GM19035 (cell line): ENCODE results near the gene ADGRL3.
"Not testable (repeated sequence)": the region's sequence is repeated elsewhere in the genome, so short reads cannot be mapped to it uniquely, and the experiment has no call there.

Source experiments
- ATAC-seq: cut with Tn5 transposase; IDR thresholded peaks from one replicate; pipeline ENCODE4 v1.9.1; 2021; ENCODE audit not compliant: unreplicated experiment

ADGRL3 gene

DNA sequence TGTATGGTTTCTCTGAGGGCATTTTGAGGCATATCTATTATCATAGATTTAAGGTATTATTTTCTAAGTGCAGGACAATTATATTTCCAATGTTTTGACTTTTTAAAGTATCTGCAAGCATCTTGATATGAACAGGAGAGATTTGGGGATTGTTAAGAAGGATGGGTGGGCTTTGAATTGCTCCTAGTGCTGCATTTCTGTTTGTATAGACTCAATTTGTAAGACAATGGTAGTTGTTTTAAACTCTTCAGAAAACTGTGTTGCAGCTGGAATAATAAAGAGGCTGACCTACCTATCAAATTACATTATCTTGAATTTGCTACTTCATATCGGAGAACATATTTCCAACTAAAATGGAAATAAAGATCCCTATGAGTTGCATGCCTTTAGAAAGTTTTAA is 570.3 kb downstream of the ADGRL3 start:
- ATAC-seq = no peak

DNA sequence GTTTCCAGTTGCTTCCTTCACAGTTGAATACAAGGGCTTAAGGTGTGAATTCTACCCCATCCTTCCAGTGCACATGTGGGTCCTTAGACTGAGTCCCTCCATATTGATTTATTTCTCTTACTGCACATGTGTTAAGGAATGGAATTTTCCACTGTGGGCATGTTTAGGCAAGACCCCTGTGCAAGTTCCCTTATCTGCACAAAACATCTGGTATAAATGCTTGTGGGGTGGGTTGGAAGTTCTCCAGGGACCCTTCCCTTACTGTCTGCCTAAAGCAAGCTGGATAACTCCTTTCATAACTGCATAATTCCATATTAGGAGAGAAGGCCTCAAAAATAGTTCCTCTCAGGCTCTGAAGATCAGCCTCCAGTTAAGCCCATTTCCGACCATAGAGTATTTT is 570.9 kb downstream of the ADGRL3 start:
- ATAC-seq = no peak

DNA sequence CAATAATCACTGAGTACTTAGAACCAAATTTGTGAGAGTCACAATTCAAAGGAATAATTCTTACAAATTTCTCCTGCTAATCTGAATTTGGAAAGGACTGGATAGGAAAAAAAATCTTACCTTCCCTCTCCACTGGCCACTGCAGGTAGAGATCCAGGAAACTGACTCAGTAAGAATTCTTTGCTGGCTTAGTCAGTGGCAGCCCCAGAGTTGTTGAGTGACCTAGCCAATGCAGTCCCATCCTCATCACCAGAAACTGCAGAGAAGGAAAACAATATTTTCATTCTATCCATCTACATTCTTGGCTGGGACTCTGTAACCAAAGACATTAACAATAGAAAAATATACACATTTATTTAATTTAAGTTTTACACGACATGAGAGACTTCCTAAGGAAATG is 572.0 kb downstream of the ADGRL3 start:
- ATAC-seq = no peak

DNA sequence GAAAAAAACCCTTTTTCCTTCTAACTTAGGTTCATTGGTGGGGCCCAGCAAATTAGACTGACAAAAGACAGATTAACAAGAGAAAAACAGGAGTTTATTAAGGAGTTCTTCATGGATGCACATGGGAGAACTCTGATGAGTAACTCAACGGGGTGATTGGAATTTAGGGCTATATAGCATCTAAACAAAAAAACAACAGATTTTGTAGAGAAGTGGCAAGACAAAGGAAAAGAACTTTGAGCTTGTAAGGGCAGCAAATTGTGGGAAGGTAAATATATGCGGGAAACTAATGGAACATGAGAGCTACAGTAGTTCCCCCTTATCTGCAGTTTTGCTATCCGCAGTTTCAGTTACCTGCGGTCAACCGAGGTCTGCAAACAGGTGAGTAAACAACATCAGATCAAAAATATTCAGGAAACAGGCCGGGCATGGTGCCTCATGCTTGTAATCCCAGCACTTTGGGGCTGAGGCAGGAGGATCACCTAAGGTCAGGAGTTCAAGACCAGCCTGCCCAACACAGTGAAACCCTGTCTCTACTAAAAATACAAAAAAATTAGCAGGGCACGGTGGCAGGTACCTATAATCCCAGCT is 573.6 kb downstream of the ADGRL3 start:
- ATAC-seq = no peak

DNA sequence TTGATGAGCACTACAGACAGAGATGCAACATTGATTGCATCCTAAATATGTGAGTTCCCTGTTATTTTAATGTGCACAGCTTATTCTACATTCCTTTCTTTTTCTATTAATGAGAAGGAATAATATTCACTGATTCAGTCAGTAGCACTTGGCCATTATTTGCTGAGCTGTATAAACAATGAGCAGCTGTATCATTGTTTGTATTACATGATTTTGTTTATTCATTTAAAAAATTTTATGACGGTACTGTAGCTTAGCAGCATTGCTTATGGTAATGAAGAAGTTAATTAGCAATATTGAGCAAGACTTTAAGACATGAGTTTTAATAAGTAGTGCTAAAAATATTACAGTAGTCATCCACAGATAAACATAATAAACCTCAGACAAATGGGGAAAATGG is 582.0 kb downstream of the ADGRL3 start:
- no peak for ATAC-seq

DNA sequence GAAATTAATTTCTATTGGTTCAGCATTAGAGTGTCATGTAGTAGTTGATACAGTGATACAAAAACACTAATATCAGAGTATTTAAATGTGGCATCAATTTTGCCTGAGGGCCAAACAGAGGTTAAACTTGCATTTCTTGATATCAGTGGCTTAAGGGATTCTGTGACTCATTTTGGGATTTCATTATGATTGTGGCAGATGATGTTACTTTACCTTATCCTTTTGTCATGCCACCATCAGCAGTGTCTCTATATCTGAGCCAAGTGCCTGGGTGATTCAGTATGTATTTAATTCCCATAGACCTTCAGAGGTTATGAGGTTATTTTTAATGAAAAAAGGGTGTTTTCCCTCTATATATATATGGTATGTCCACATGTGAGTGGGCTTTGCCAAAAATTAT is 582.9 kb downstream of the ADGRL3 start:
- ATAC-seq = no peak

DNA sequence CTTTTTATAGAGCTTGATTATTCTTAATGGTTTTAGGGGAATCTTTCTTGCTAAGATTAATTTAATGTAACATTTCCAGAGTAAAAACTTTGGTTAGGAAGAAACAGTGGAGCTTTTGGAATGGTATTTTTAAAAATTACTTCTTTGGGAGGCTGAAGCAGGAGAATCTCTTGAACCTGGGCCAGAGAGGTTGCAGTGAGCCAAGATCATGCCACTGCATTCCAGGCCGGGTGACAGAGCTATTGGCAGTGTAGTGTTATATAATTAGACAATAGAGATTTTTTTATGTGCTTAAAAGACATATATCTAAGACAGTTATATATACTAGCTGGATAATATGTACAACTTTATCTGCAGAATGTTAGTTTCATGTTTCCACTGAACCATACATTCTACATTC is 585.6 kb downstream of the ADGRL3 start:
- ATAC-seq = no peak

DNA sequence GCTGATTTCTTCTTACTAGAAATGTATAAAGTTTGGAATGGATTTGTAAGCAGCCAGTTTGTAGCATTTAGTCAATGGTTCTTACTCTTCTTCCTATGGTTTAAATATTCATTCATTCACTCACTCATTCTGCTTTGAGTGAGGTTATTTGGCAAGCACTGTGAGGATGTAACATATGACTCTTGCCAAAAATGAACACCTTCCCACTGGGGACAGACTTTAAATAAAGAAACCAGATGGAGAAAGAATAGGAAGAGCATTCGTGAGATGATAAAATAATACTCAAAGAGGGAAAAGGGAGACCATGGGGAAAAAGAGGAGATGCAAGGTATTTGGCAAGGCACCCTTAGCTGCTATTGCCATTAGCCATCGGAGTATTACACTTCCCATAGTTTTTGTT is 586.1 kb downstream of the ADGRL3 start:
- no peak for ATAC-seq

DNA sequence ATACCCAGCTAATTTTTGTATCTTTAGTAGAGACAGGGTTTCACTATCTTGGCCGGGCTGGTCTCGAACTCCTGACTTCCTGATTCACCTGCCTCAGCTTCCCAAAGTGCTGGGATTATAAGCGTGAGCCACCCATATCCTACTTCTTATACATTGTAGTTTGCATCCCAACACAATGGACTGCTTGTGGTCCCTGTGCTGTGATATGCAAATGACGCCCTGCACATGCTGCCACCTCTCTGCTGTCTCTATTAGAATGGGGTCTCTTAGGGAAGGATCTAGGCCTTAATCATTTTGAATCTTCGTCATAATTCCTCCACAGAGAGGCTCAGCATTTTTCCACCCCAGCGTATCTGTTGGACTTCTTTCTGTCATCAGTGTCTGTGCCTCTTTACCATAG is 595.9 kb downstream of the ADGRL3 start:
- no peak for ATAC-seq

DNA sequence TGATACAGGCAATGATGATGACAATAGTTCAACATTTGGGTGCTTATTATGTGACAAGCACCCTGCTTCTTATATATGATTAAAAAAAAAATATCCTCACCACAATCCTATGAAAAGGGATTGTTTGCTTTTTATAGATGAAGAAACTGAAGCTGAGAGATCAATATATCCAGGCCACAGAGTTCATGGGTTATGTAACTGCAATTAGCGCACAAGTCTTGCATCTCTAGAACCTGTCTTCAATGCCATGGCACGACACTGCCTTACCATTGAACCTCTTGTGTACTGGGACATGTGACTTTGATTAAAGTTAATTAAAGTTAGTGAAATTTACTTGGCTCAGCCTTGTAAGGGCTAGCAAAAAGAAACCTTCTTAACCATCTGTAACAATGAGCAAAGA is 599.7 kb downstream of the ADGRL3 start:
- no peak for ATAC-seq

DNA sequence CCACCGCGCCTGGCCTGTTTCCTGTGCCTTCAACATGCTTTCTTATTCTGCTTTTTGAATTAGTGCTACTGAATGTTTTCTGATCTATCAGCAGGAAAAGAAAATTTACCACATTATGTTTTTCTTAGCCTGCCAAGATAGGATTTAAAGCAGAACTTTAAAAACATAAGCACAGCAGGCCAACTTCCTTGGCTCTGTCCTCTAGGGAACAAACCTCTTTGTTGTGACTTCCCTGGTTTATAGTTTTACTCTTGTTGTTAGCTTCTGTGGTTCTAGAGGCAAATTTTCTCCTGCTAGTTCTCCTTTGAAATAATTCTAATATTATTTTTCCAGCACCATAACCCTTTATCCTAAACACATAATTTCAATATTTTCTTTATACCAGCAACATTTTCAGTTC is 605.1 kb downstream of the ADGRL3 start:
- ATAC-seq = no peak

DNA sequence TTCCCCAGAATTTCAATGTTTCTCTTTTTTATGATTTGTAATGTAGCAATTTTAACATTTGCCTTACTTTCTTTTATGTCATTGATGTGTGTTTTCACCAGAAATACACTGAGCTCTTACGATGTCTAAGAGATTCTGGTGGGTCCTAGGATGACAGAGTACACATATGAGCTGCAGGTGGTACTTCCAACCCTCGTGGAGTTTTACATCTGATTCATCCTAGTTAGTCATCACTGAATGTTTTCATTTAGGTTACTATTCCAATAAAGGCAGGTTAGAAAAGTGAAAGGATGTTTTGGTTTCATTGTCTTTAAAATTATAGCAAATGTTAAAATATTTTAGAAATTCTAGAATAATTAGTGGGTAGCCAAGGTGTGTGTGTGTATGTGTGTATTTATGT is 605.9 kb downstream of the ADGRL3 start:
- no peak for ATAC-seq

DNA sequence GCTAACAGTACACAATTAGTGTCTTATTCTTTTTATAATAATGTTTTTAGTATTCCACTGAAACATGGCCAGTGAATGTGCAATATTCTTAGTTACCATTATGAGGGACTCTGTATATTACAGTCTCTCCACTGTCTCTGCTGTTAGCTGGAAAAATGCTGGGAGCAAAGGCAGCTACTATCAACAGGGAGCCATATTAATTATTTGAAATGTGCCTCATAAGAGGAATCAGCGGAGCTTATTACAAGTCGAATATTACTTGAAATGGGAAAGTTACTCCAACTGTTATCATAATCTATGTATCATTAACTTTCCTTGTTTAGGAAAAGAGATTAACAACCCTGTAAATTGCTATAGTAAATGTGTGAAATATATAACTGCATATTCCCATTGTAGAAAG is 612.0 kb downstream of the ADGRL3 start:
- ATAC-seq = no peak

DNA sequence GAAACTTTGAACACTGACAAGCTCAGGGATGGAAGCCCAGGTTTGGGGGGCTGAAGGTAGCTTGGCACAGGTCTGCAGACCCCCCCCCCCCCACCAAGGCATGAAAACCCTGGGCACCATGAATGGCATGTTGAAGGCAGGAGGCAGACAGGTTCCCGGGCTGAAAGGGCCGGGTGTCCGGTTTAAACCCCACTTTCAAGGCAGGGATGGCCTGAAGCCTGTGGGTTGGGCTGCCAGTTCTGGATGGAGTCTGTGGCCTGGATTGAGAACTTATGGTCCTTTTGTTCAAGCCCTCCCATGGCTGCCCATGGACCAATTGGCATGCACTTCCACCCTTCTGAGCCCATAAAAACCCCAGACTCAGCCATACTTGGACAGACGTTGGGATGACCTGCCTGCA is 616.9 kb downstream of the ADGRL3 start:
- no peak for ATAC-seq

DNA sequence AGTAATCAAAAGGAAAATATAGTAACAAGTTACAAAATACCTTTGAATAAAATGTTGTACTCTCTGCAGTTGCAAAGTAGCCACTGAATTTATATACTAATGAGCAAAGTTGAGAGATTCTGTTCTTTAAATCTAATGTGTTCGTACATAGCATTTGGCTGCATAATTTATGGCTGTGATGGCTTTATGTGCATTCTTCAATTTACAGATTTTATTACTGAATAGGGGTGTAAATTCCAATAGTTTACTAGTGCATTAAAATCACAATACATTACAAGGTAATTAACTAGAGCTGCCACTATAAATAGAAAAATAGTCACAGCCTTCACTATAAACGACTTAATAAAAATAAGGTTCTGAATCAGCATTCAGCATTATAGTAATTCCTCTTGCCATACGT is 620.0 kb downstream of the ADGRL3 start:
- ATAC-seq = no peak

DNA sequence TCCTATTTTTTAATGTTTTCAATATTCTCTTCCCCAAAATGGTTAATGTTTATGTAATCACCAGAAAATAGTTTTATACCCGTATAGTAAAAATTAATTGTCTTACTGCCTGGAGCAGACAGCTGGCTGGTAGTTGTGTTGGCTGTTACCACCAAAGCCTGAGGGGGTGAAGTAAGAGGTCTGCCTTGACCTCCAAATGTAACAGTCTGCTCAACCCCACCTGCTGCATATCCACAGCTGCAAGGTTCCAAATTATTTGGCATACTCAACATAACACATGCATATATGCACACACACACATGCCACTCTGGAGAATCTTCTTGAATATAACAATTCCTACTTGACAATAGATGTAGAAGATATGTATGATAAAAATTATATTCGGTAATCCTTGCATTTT is 624.3 kb downstream of the ADGRL3 start:
- ATAC-seq = no peak

DNA sequence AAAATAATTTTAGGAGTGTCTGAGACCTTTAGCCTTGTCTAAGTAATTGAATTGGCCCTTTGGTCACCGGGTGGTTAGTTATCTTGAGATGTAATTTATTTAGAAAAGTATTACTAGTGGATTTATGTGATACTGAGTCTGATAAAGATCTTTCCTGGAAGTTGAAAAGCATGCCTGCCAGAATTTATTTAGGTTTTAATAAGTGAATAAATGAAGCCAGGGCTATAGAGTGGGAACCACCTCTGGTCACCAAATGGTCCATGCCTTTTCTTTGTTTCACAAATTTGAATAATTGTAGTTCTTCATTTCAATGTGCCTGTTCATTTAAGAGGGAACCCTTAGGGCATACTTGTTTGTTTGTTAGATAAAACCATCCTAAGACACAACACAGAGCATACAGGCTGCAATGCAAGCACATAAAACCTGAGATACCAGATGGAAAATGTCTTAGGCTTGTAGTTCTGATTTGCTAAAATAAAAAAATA is 627.8 kb downstream of the ADGRL3 start:
- ATAC-seq = no peak

DNA sequence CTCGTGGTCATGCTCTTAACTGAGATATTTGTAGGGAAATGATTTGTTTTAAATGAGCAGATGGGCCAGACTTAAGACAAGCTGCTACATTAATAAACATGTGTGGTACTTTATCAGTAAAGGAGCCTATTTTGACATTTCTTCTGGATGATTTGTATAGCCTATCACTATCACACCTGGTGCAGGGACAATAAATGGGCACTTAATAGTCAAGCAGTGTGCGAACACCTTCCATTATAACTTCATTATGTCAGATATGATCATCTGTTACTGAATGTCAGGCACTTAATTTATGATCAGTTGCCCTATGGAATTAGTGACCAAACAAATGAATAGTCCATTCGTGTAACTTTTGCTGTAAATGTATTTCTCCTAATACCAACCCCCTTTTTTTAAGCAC is 628.8 kb downstream of the ADGRL3 start:
- ATAC-seq = no peak

DNA sequence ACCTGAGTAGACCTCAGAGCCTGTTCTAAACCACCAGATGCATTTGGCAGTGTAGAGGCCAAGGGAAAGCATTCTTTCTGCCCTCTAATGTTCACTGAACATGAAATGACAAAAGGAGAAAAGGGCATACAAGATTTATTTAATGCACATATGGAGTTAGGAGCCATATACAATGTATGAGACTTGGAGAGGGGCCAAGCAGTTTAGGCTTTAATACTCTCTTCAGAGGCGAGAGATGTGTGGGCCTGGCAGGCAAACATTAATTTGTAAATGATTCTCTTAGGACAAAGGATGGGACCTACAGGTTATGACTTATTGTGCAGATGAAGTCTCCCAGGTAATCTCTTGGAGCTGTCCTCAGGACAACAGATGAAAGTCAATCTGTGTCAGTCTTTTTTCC is 631.9 kb downstream of the ADGRL3 start:
- no peak for ATAC-seq

DNA sequence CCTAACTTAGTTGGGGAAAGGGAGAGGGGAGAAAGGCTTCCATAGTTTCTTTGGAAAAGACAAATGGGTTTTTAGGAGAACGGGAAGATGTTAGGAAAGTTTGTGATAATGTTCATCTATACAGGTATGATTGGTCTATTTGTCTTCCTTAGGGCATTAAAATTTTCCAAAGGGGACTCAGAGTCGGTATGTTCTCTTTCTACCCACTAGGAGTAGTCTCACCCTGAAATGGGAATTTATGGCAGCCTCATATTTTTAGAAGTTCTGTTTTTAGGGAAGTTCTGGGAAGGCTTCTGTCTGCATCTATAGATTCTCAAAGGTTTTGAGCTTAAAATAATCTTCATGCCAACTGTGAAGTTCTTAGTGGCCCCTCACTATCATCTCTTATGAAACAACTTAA is 637.3 kb downstream of the ADGRL3 start:
- no peak for ATAC-seq

DNA sequence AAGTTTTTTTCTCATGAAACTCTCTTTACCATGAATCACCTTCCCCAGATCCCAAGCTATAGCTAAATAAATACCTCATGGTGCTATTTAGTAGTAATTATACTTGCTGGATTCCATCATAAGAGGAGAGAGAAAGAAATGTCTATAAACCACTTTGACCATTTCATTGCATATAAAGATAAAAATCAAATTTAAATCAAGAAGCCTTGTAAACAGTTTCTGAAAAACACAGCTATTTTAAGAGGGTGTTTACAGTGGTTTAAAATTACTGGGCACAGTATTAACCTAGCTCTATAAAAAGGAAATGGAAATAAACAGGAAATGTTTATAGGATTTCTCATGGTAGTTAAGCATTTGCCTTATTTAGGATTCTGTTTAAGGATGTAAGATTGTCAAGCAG is 637.9 kb downstream of the ADGRL3 start:
- no peak for ATAC-seq

DNA sequence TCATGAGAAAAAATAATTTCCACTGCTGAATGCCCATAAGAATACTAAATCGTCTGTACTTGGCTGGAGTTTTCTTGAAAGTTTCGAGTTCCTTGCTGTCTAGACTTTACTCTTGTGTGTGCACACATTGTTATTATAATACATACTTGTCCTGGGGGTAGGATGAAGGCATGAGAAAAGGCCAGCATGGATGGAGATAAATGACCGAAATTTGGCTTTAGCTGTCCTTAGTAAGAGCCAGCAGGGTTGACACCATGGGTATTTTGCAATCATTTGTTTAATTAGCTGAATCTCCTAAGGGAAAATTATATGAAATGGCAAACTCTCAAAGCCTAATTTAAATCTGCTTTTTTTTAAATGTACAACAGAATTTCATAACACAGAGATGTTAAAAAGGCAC is 641.6 kb downstream of the ADGRL3 start:
- ATAC-seq = no peak

DNA sequence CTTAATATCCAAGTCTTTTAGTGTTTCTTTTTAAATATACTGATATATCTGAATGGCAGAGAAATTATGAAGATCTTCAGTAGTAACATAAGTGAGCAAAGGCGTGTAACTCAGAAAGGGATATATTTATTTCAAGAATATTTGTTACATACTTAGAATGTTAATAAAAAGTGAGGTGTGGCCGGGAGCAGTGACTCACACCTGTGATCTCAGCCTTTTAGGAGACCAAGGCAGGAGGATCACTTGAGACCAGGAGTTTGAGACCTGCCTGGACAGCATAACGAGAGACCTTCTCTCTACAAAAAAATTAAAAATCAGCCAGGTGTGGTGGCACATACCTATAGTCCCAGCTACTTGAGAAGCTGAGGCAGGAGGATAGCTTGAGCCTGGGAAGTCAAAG is 651.0 kb downstream of the ADGRL3 start:
- no peak for ATAC-seq

DNA sequence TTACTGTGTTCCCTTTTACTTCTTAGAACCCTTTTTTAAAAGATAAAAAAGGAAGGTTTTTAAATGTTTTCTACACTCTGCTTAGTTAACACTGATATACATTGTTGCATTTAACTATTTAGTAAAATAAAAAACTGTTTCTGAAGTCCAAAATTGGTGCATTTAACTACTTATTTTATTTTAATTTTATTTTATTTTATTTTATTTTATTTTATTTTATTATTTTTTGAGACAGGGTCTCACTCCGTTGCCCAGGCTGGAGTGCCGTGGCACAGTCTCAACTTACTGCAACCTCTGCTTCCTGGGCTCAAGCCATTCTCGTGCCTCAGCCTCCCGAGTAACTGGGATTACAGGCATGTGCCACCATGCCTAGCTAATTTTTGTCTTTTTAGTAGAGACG is 652.0 kb downstream of the ADGRL3 start:
- not testable (repeated sequence) for ATAC-seq
